CD4-positive, alpha-beta T cell treated with Interleukin-2 at 100 ng/mL for 4 hours (primary cell): Measurements from ENCODE around the gene UNC93A.
"Not testable (repeated sequence)": the region's sequence is repeated elsewhere in the genome, so short reads cannot be mapped to it uniquely, and the experiment has no call there.

Experiments used
- DNase-seq: peaks from one replicate; pipeline ENCODE4 v3.0.0-alpha.2; 2020; ENCODE audit warnings: low spot score

Gene UNC93A

DNA sequence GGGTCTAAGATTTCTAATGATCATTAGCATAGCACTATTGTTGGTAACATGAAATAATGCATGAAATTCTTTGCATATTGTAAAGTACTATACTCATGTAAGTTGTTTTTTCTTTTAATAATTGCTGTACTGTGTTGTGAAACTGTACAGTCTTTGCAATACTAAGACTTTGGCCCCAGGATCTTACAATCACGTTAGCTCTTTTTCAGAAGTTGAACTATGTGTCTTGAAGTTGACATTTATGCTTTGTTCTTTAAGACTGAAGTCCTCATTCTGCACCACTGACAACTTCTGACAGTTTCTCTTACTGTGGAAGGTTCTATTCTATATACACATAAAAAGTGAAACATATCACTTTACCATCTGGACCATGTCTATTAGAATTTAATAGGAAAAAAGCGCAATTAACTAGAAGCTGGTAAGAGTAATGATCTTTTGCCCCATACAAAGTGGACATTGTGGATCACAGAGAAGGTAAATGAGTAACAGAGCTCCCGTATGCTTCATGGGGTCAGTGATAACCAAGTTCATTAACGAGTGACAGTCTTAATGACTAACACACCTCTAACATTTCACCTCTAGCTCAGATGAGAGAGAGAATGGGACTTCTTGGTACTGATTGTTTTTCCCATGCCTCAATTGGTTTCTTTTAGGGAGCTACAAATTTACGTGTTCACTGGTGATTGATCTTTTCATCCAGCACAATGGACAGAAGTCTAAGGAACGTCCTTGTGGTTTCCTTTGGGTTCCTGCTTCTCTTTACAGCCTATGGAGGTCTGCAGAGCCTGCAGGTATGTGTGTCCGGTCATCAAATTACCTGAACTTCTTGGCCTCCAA, at the start of gene UNC93A:
UNC93A (plus strand) TSS at position 530 of the 837 bp plus-strand sequence; CDS start at position 705, 175 bp downstream.
- no peak for DNase-seq

DNA sequence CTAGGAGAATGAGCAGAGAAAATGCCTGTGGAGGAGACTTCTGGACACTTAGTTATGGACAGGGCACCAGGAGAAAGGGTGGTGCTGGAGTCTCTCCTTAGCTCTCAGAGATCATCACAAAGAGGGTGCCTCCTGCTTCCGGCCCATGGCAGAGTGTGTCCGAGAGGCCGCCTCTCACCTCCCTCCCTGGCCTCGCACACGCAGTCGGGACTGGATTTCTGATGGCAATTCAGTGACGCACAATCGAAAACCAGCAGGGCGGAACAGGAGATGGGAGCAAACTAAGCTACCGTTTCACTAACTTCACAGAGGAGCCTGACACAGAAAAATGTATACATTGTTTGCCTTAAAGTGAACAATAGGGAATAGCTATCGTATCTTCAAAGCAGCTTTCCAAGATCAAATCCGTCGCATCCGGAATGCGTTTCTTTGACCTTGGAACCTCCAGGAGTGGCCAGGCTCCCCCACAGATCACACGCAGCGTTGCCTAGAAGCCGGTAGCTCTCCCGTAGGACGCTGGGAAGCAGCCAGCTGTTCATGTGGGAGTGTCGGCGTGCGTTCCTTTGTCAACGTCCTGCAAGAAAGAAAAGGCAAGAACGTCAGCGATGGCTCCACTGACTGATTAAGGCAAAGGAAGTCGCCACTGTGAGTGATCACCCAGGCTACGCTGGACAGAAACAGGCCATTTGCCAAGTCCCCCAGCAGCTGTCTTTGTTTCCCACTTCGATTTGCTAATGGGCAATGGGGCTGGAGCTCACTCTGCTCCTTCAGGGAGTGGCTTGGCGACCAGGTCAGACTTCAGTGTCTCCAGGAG, 49.6 kb upstream of the UNC93A start:
- not testable (repeated sequence) for DNase-seq

DNA sequence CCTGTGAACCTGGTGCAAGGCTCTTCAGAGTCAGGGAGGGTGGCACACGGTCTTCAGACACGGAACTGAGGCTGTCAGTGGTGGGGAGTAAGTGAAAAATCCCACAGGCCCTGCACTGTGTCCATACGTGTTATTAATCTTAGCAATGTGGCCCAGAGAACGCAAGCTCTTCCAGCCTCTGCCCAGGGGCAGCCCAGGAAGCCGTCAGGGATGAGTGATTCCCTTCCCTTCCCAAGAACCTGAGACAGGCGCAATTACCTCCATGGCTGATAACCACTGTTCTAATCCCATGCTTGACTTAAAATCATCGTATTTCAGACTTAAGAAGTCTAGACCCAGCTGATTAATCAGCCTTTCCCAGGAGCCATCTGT, 49.0 kb upstream of the UNC93A start:
- DNase-seq, result not testable (repeated sequence)

DNA sequence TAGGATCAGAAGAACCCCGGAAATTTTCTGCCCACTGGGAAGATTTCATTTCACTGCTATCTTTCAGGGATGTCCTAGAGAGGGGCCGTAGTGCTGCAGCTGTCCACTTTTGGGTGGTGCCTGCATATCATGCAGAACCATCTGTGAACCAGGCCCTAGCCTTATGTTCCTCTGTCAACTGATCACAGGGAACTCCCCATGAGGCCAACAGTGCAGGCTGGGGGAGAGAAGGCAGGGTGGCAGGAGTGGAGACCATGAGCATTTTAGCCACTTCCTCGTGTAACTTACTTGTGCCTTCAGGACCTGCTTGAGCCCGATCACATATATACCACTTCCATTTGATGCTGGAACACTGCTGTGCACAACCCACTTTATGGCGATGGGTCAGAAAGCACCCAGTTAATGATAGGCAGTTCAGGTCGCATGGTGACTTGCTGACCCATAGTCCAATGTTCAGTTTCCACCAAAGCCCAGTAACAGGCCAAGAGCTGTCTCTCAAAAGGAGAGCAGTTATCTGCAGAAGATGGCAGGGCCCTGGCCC, 48.5 kb upstream of the UNC93A start:
- DNase-seq, result not testable (repeated sequence)

DNA sequence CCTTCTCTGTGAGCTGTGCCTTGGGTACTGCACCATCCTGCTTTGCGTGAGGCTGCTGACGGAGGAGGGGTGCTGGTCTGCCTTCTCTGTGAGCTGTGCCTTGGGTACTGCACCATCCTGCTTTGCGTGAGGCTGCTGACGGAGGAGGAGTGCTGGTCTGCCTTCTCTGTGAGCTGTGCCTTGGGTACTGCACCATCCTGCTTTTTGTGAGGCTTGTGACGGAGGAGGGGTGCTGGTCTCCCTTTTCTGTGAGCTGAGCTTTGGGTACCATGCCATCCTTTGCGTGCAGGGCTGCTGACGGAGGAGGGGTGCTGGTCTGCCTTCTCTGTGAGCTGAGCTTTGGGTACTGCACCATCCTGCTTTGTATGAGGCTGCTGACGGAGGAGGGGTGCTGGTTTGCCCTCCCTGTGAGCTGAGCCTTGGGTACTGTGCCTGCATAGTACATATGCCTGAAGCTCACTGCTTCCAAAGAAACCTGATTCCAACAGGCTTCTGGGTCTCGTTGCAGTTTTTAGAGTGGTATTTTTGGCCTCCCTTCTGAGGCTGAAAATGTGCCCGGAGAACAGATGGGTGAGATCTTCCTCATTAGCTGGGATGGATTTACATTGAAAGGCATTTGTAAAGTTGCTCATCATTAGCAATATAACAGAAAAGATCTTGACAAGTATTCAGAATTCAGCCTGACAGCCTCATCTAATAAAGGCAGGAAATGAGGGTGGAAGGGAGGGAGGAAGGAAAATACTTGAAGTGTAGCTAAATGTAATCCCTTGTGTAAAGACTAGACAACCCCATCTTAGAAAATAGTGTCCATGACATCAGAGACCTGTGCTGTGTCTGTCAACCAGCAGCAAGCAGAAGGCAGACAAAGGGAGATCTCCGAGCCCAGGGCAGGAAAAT, 46.8 kb upstream of the UNC93A start:
- DNase-seq, result no peak

DNA sequence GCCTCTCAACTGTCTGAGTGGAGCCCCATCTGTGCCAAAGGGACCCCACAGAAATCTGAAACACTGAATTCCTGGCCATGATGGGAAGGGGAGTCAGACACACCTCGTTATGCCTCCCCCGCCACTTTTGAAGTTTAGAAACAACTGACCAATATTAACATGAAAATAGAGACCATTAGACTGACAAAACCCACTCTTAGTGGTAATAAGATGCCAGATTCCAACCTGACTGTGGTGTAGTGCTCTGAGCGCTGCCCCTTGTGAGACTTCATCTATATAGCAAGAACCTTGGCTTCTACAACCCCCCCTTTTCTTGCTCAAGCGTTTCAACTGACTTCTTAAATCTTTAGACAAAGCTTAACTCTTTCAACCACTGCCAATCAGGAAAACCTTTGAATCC, 46.1 kb upstream of the UNC93A start:
- DNase-seq, result no peak

DNA sequence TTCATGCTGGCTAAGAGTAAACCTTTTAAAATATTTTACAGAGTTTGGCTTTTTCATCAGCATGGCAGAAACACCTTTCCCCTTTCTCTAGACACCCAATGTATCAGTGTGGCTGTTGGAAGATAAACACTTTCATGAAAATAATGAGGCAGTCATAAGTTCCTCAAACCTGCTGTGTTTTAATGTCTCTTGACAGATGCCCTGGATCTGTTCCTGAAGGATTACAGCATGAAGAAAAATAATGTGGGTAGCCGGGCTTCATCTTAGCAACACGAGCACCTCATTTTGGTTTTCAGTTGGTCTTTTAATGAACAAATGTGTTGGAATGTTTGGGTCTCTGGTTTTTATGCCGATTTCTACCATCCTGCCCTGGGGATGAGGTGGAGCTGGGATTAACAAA, 45.5 kb upstream of the UNC93A start:
- no peak for DNase-seq

DNA sequence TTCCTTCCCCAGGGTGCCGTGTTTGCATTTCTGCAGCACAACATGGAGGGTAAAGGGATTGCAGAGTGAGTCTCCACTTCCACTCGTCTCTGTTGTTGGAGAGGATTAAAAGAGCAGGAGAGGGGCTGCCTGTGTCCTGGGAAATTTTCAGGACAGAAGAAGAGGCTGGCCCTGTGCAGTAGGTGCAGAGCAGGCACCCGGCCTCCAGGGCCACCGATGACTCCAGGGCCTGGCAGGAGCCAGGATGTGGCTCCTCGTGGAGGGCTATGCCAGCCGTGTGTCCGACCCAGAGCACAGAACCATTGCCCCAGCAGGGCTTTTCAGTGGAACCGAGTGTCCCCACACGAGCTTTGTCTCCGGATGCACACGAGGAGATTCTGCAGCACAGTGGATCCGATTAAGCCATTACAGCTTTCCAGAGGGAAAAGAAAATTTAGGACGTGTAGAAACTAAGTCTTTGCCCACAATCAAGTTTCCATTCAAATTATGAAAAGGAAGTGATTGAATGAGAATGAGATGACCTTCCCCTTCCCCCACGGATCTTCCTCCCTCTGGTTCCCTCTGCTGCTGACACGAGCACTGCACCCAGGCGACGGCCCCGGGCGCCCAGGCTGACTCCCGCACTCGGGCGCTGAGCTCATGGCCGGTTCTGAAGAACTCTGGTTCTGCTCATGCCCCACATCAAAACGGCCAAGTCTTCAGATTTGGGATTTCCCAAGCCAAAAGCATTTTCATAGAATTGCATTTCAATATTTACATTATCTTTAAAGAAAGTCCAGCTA, 43.1 kb upstream of the UNC93A start:
- DNase-seq, result no peak

DNA sequence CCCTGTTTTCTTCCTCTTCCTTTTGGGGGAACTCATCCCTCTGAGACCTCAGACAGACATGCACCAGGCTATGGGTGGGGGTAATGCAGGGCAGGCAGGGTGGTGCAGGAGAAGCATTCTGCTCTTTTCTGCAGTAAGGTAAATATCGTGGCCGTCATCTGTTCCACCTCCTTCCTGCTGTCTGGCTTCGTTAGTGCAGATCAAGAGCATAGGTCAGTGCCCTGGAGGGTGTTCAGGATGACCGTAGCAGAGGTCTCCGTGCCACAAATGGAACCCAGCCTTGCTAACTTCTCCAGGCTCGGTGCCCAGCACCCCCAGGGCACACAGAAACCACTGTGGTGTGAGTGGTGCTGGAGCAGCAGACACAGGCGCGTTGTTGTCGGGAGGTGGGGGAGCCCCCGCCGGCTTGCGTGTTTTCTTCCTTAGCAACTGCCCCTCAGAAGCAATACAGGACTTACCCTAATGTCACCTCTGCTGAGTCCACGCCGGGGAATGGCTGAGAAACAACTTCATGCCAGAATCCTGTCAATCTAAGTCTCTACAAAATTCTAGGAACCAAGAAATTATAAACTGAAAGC, 42.1 kb upstream of the UNC93A start:
- DNase-seq, result not testable (repeated sequence)

DNA sequence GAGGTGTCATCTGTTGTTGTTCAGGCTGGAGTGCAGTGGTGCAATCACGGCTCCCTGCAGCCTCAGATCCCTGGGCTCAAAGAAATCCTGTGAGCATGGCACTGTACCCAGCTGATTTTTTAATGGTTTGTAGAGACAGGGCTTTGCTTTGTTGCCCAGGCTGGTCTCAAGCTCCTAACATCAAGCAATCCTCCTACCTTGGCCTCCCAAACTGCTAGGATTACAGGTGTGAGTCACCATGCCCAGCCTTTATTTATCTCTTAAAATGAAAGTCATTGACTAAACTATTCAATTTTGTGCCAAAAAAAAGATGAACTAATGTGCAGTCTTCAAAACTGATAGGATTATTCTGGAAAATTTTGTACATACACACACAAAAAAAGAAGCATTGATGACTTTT, 38.8 kb upstream of the UNC93A start:
- DNase-seq, result no peak

DNA sequence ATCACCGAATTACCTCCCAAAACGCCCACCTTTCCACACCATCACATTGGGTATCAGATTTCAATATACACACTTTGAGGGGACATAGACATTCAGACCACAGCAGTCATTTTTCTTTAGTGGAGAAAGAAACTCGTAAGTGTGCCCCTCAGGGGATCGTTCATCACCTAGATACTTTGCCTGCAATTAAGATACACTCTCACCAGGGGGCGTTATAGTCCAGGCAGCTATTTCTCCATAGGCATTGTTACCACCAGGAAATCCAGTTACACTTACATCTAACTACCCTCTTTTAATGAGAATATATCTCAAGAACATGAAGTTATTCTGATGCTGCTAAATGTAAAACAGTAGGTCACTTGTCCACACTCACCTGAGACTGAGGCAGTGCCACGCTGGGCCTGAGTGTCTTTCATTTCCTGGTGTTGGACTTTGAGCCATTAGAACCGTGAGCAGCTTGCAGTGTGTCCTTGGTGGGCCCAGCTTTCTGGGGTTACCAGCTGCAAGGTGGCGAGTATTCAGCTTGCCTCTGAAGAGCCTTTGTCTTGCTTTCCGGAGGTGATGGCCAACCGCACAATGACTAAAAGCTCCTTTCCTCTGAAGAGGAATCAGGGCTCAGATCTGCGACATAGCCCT, 35.1 kb upstream of the UNC93A start:
- no peak for DNase-seq

DNA sequence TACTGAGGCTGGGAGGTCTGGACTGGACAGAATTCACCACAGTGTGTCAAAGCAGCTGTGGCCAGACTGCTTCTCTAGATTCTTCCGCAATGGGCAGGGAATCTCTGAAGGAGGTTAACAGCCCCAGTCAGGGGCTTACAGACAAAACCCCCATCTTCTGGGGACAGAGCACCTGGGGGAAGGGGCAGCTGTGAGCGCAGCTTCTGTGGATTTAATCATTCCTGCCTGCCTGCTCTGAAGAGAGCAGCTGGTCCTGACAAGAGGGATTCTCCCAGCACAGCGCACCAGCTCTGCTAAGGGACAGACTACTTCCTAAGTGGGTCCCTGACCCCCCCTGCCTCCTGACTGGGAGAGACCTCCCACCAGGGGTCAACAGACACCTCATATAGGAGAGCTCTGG, 32.5 kb upstream of the UNC93A start:
- no peak for DNase-seq

DNA sequence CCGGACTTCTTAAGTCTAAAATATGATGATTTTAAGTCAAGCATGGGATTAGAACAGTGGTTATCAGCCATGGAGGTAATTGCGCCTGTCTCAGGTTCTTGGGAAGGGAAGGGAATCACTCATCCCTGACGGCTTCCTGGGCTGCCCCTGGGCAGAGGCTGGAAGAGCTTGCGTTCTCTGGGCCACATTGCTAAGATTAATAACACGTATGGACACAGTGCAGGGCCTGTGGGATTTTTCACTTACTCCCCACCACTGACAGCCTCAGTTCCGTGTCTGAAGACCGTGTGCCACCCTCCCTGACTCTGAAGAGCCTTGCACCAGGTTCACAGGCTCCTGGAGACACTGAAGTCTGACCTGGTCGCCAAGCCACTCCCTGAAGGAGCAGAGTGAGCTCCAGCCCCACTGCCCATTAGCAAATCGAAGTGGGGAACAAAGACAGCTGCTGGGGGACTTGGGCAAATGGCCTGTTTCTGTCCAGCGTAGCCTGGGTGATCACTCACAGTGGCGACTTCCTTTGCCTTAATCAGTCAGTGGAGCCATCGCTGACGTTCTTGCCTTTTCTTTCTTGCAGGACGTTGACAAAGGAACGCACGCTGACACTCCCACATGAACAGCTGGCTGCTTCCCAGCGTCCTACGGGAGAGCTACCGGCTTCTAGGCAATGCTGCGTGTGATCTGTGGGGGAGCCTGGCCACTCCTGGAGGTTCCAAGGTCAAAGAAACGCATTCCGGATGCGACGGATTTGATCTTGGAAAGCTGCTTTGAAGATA, 24.9 kb upstream of the UNC93A start:
- DNase-seq, result not testable (repeated sequence)

DNA sequence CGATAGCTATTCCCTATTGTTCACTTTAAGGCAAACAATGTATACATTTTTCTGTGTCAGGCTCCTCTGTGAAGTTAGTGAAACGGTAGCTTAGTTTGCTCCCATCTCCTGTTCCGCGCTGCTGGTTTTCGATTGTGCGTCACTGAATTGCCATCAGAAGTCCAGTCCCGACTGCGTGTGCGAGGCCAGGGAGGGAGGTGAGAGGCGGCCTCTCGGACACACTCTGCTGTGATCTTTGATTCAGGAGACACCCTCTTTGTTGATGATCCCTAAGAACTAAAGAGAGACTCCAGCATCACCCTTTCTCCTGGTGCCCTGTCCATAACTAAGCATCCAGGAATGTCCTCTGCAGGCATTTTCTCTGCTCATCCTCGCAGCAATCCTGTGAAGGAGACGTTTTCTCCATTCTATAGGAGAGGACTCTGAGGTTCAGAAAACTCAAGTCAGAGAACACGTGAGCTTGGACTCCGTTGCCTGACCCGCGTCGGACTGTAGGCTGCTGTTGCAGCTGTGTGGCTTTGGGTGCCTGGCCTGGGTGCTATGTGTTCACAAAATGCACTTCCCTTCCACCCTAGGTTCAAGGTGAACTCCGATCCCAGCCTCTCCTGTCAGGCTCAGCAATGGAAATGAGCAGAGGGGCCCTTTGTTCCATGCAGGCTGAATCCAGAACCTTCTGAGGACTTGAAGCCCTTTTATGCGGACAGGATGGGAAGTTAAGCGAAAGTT, 24.1 kb upstream of the UNC93A start:
- no peak for DNase-seq

DNA sequence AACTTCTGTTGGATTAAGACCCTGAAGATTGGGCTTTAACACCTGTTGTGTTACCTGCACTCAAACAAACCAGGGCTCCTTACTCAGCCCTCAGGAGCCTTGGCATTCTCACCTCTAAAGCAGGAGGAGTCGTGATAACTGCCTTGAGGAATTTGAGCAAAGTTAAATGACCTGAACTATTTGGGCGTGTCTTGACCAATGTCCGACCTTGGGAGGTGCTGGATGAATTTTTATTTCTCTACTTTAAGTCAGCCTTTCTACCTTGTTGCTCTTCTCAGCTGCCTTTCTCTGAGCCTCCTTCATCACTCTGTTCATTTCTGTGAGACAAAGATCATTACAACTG, 23.6 kb upstream of the UNC93A start:
- not testable (repeated sequence) for DNase-seq

DNA sequence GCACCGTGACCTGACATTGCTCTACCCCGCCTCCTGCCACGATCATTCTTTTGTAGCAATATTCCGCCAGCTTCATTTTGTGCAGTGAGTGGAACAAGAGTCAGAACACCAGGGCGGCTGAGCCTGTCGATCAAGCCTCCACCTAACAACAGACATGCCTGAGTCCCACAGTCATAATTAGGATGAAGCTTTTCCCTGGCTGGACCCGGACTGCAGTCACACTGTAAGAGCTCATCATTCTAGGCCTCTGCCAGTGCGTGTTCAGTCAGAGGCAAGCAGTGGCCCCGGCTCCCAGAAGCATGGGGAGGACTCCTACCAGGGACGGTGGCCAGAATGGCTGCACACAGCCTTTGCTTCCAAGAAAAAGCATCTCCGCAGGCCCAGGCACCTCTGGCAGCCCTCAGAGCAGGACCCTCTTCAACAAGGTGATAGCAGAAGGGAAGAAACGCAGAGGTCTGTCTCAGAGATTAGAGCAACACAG, 23.2 kb upstream of the UNC93A start:
- no peak for DNase-seq

DNA sequence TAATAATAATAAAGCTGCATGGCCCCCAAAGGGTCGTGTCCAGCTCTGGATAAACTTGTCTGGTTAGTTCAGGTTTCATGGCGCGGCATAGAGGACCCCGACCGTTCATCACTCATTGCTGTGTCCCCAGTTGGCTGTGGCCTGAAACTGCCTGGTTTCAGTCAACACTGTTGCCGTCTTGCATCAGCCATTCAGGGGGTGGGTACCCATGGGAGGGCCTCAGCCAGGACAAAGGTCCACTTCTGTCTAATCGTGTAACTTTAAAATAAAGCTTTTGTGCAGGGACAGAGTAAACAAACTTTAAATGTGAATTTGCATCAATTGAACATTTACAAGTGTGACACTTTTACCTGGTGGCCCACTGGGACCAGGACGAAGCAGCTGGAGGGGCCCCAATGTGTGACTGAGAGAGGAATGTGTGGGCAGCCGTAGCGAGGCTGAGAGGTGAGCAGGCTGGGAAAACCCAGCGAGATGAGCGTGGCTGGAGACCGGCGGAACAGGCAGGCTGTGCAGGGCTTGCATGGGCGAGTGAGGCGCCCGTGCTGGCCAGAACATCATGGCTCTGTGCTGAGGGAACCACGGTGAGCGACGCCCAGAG, 22.3 kb upstream of the UNC93A start:
- DNase-seq, result no peak
